IMR-90 (cell line): Measurements from ENCODE around the gene SEH1L. TPM values are rescaled to one million over a fixed set of nuclear protein-coding genes. Genes with fewer than 3 reads are reported as not detected.
"Not testable (repeated sequence)": the region's sequence is repeated elsewhere in the genome, so short reads cannot be mapped to it uniquely, and the experiment has no call there.

Experiments used
- ATAC-seq: fragments of 200-7000 bp; cut with Tn5 transposase; 2 replicates; pipeline ENCODE4 v1.9.1; 2020; ENCODE audit warnings: low read depth, mild to moderate bottlenecking, moderate library complexity
- BruUV-seq: library from RNA; stranded (reverse); fragments of 400-500 nt; replicated peaks from 2 replicates; lab custom pipeline; 2021; lab: Mats Ljungman, UMichigan
- CTCF ChIA-PET: fragments of 300-600 bp; formaldehyde crosslinking; extraction: SDS; loops from one replicate; lab custom pipeline; 2021; ENCODE audit warnings: antibody characterized with exemption; lab: Yijun Ruan, JAX
- POLR2A ChIA-PET: fragments of 300-600 bp; sonication (Branson Sonifier 250); formaldehyde crosslinking; loops from one replicate; lab custom pipeline; 2022; ENCODE audit warnings: antibody characterized with exemption; ENCODE audit not compliant: unreplicated experiment; lab: Charles Lee
- DNase-seq: peaks from one replicate; pipeline ENCODE4 v3.0.0; 2013
- H2AFZ ChIP-seq: replicated peaks from 2 replicates; pipeline ENCODE3; 2013; ENCODE audit warnings: low read length, mild to moderate bottlenecking; ENCODE audit not compliant: poor library complexity
- H2AK5ac ChIP-seq: 2 replicates; pipeline ENCODE4 v1.6.1; 2013; ENCODE audit warnings: low read depth, low read length, inconsistent platforms
- H2AK9ac ChIP-seq: replicated peaks from 2 replicates; pipeline ENCODE3; 2013; ENCODE audit warnings: mild to moderate bottlenecking, low read depth, low read length, moderate library complexity; ENCODE audit not compliant: poor library complexity
- H2BK120ac ChIP-seq: 2 replicates; pipeline ENCODE4 v1.6.1; 2013; ENCODE audit warnings: low read depth, low read length, inconsistent platforms
- H2BK15ac ChIP-seq: 3 replicates; pipeline ENCODE4 v1.6.1; 2013; ENCODE audit warnings: low read depth, low read length, inconsistent platforms
- H2BK20ac ChIP-seq: 2 replicates; pipeline ENCODE4 v1.6.1; 2013; ENCODE audit warnings: low read depth, mild to moderate bottlenecking, inconsistent platforms, low read length, moderate library complexity
- H2BK5ac ChIP-seq: 2 replicates; pipeline ENCODE4 v1.6.1; 2013; ENCODE audit warnings: mild to moderate bottlenecking, low read depth, low read length, inconsistent platforms; ENCODE audit not compliant: poor library complexity, severe bottlenecking
- H3K14ac ChIP-seq: replicated peaks from 2 replicates; pipeline ENCODE4 v1.6.1; 2013; ENCODE audit warnings: low read depth, low read length, inconsistent platforms
- H3K18ac ChIP-seq: 2 replicates; pipeline ENCODE4 v1.6.1; 2013; ENCODE audit warnings: low read depth, low read length, control low read depth
- H3K23ac ChIP-seq: 2 replicates; pipeline ENCODE4 v1.6.1; 2013; ENCODE audit warnings: low read depth, low read length, inconsistent platforms
- H3K27ac ChIP-seq: 2 replicates; pipeline ENCODE4 v1.5.1; 2013; ENCODE audit warnings: mild to moderate bottlenecking, control low read depth, low read length; ENCODE audit not compliant: insufficient read depth
- H3K27me3 ChIP-seq: 2 replicates; pipeline ENCODE4 v1.6.1; 2013; ENCODE audit warnings: low read length; ENCODE audit not compliant: control insufficient read depth, insufficient read depth
- H3K36me3 ChIP-seq: 2 replicates; pipeline ENCODE4 v1.6.1; 2013; ENCODE audit warnings: low read length, mixed read lengths; ENCODE audit not compliant: control insufficient read depth, insufficient read depth
- H3K4ac ChIP-seq: 2 replicates; pipeline ENCODE4 v1.6.1; 2013; ENCODE audit warnings: low read depth, low read length, inconsistent platforms
- H3K4me1 ChIP-seq: 2 replicates; pipeline ENCODE4 v1.6.1; 2013; ENCODE audit warnings: low read length, mixed read lengths; ENCODE audit not compliant: control insufficient read depth, insufficient read depth
- H3K4me2 ChIP-seq: 2 replicates; pipeline ENCODE4 v1.6.1; 2013; ENCODE audit warnings: low read depth, mild to moderate bottlenecking, control low read depth, low read length, moderate library complexity
- H3K4me3 ChIP-seq: 2 replicates; pipeline ENCODE4 v1.5.1; 2013; ENCODE audit warnings: low read depth, mild to moderate bottlenecking, control low read depth, low read length, moderate library complexity; ENCODE audit not compliant: insufficient read depth
- H3K56ac ChIP-seq: 2 replicates; pipeline ENCODE4 v1.6.1; 2013; ENCODE audit warnings: low read length, inconsistent platforms; ENCODE audit not compliant: insufficient read depth; ENCODE audit errors: extremely low read depth
- H3K79me1 ChIP-seq, 2 experiments: 2 replicates each; pipeline ENCODE4 v1.6.1; 2013; ENCODE audit warnings: low read length in 2 of 2, inconsistent platforms in 1 of 2, low read depth in 1 of 2
- H3K9ac ChIP-seq: 2 replicates; pipeline ENCODE4 v1.6.1; 2013; ENCODE audit warnings: low read depth, low read length, control low read depth
- H3K9me1 ChIP-seq: 2 replicates; pipeline ENCODE4 v1.6.1; 2013; ENCODE audit warnings: low read length, inconsistent platforms; ENCODE audit not compliant: insufficient read depth
- H3K9me3 ChIP-seq: 2 replicates; pipeline ENCODE4 v1.6.1; 2013; ENCODE audit warnings: low read length; ENCODE audit not compliant: control insufficient read depth, insufficient read depth
- H4K20me1 ChIP-seq: 2 replicates; pipeline ENCODE4 v1.6.1; 2013; ENCODE audit warnings: low read length, inconsistent platforms; ENCODE audit not compliant: insufficient read depth
- H4K5ac ChIP-seq: 2 replicates; pipeline ENCODE4 v1.6.1; 2013; ENCODE audit warnings: mild to moderate bottlenecking, low read depth, low read length, control low read depth
- H4K8ac ChIP-seq, 2 experiments: 2 replicates each; pipeline ENCODE4 v1.6.1; 2013; ENCODE audit warnings: low read depth in 2 of 2, low read length in 2 of 2, control low read depth in 1 of 2, inconsistent platforms in 1 of 2
- H4K91ac ChIP-seq: 2 replicates; pipeline ENCODE4 v1.6.1; 2013; ENCODE audit warnings: low read depth, low read length, inconsistent platforms; ENCODE audit not compliant: insufficient read depth
- WGBS, 2 experiments: methylation state at CpG; one replicate each; pipeline versions ENCODE4 v1.1.5 to v1.1.7; 2013; ENCODE audit warnings: missing lambda C conversion rate in 2 of 2; ENCODE audit not compliant: insufficient read length in 1 of 2; ENCODE audit errors: extremely low coverage in 2 of 2; 5-methylcytosine and 5-hydroxymethylcytosine counted together
- dilution Hi-C: fragments of 300-500 bp; cut with HindIII; formaldehyde crosslinking; loops from one replicate; pipeline ENCODE4 v1.14.3; 2018; ENCODE audit warnings: low sequenced_read_pairs; ENCODE audit not compliant: unreplicated experiment
- in situ Hi-C: fragments of 300-500 bp; cut with MboI; formaldehyde crosslinking; loops from 3 replicates; pipeline ENCODE4 v1.14.3; 2019; ENCODE audit warnings: low sequenced_read_pairs, inconsistent platforms, mixed read lengths
- intact Hi-C: fragments of 100-400 bp; cut with micrococcal nuclease; formaldehyde crosslinking; loops from 2 replicates; pipeline ENCODE4 v1.10.0; 2022
- polyA plus RNA-seq, 3 experiments: library from polyadenylated mRNA; depleted of rRNA; stranded (reverse); fragments of >200 nt; gene quantifications; 2 replicates each; pipeline ENCODE4 v1.2.3, GENCODE V29; 2012; ENCODE audit warnings: low replicate concordance in 1 of 3
- total RNA-seq: library from RNA; depleted of rRNA; stranded (reverse); fragments of >200 nt; gene quantifications from 2 replicates; pipeline ENCODE4 v1.2.3, GENCODE V29; 2012

SEH1L gene
- total and polyA plus RNA-seq, 2 of the 4 experiments (the other 2 are of a cell fraction), result 27.6 to 45.5 TPM

DNA sequence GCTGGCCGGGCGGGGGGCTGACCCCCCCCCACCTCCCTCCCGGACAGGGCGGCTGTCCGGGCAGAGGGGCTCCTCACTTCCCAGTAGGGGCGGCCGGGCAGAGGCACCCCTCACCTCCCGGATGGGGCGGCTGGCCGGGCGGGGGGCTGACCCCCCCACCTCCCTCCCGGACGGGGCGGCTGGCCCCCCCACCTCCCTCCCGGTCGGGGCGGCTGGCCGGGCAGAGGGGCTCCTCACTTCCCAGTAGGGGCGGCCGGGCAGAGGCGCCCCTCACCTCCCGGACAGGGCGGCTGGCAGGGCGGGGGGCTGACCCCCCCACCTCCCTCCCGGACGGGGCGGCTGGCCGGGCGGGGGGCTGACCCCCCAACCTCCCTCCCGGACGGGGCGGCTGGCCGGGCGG, 32.3 kb downstream of the SEH1L start:
- dilution Hi-C loops, result not testable (repeated sequence)
- WGBS, 2 experiments, result no CpG with 5 or more reads among the region's 34 CpGs

More for the DNA sequence above, 32.3 kb downstream of the SEH1L start:
- H3K9me1 ChIP-seq, H4K91ac ChIP-seq, H2BK120ac ChIP-seq, H3K9me3 ChIP-seq, H2AFZ ChIP-seq, H3K56ac ChIP-seq, H3K27me3 ChIP-seq, POLR2A ChIA-PET, H2AK5ac ChIP-seq, H3K14ac ChIP-seq, H2BK15ac ChIP-seq, CTCF ChIA-PET, ATAC-seq, H2AK9ac ChIP-seq, H2BK5ac ChIP-seq, H3K27ac ChIP-seq, H3K9ac ChIP-seq, H4K5ac ChIP-seq, H3K4ac ChIP-seq, DNase-seq, H4K20me1 ChIP-seq, H4K8ac ChIP-seq, H3K23ac ChIP-seq, H2BK20ac ChIP-seq, H3K4me2 ChIP-seq, BruUV-seq, H3K4me1 ChIP-seq, H3K4me3 ChIP-seq, intact Hi-C loops, H3K18ac ChIP-seq: not testable (repeated sequence)
- Histone ChIP-seq H3K36me3 (peaks cover 20% of the 10 kb centered on the region), H3K79me1 (peaks cover 12 to 14% of the 10 kb centered on the region in 2 experiments)
- in situ Hi-C loops, result loop anchor here (25.0 kb wide), 1 partner anchor 757 kb away; the partner anchor contains the start of genes FAM210A and RNMT
